Mesothelial cell of epicardium (in vitro differentiated cells): ENCODE data around the gene NECTIN2. TPM values are rescaled to one million over a fixed set of nuclear protein-coding genes. Genes with fewer than 3 reads are reported as not detected.

Experiments used
- DNase-seq, 2 experiments: peaks; one replicate each; pipeline ENCODE4 v3.0.0; 2021; ENCODE audit warnings: low spot score in 2 of 2; ENCODE audit not compliant: unreplicated experiment in 2 of 2
- H3K27ac Mint-ChIP-seq: 2 replicates; pipeline ENCODE4 v1.8.0; 2021; ENCODE audit warnings: mixed read lengths
- H3K27me3 Mint-ChIP-seq: 2 replicates; pipeline ENCODE4 v1.8.0; 2021; ENCODE audit warnings: low read depth, mixed read lengths
- H3K36me3 Mint-ChIP-seq: 2 replicates; pipeline ENCODE4 v1.8.0; 2021; ENCODE audit warnings: mixed read lengths
- H3K4me1 Mint-ChIP-seq: 2 replicates; pipeline ENCODE4 v1.8.0; 2021; ENCODE audit warnings: mixed read lengths
- H3K4me3 Mint-ChIP-seq: 2 replicates; pipeline ENCODE4 v1.8.0; 2021; ENCODE audit warnings: mild to moderate bottlenecking, moderate library complexity, mixed read lengths
- H3K9me3 Mint-ChIP-seq: 2 replicates; pipeline ENCODE4 v1.8.0; 2021; ENCODE audit warnings: mixed read lengths
- total RNA-seq: library from RNA; stranded (reverse); gene quantifications from 3 replicates; pipeline ENCODE4 v1.2.1, GENCODE V29; 2021
- TF ChIP-seq, protein P1 (sequence below): fragments of 200-600 bp; sonication (generic); IDR thresholded peaks from one replicate; pipeline ENCODE4 v1.5.0; 2021; ENCODE audit warnings: antibody characterized with exemption; ENCODE audit not compliant: unreplicated experiment

NECTIN2 gene
- 291 to 300 TPM (median 299 TPM) in 3 replicates for total RNA-seq

- no peaks in the 10 kb centered on the region for H3K9me3 Mint-ChIP-seq
- H3K27me3 Mint-ChIP-seq, result no peaks in the 10 kb centered on the region
- peak within 1 kb of the TSS; percentile 100 for H3K27ac Mint-ChIP-seq
- TF ChIP-seq, protein P1, sequence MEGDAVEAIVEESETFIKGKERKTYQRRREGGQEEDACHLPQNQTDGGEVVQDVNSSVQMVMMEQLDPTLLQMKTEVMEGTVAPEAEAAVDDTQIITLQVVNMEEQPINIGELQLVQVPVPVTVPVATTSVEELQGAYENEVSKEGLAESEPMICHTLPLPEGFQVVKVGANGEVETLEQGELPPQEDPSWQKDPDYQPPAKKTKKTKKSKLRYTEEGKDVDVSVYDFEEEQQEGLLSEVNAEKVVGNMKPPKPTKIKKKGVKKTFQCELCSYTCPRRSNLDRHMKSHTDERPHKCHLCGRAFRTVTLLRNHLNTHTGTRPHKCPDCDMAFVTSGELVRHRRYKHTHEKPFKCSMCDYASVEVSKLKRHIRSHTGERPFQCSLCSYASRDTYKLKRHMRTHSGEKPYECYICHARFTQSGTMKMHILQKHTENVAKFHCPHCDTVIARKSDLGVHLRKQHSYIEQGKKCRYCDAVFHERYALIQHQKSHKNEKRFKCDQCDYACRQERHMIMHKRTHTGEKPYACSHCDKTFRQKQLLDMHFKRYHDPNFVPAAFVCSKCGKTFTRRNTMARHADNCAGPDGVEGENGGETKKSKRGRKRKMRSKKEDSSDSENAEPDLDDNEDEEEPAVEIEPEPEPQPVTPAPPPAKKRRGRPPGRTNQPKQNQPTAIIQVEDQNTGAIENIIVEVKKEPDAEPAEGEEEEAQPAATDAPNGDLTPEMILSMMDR, result peak; percentile 40
- H3K4me1 Mint-ChIP-seq, result peaks cover 28% of the 10 kb centered on the region
- H3K4me3 Mint-ChIP-seq, result peak within 1 kb of the TSS; percentile 99
- no peaks in the 10 kb centered on the region for H3K36me3 Mint-ChIP-seq
- DNase-seq, result peak; percentile 100
These were observed at the start of gene NECTIN2 for GRCh38 chr19:44845612-44846454. TSS of gene NECTIN2 (plus strand) at chr19:44846297. CDS start at chr19:44846526, 229 bp downstream.

DNA sequence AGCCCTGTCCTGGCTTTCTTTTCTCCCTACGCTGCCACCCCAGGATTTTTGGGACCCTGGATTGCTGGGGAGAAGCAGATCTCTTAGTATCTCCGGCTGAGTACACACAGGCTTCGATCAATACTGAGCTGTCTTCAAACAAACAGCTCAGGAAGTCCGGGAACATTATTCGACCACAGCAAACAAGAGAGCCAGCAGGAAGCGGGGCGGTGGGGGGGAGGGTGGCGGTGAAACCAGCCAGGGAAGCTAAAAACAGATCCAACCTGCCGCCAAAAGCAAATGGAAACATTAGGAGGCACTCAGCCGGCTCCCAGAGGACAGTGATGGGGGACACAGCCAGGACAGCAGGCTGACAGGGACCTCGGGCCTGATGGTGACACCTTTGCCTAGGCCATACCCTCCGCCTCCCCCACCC lies 49.4 kb upstream of the NECTIN2 start:
- Mint-ChIP-seq H3K9me3 (no peaks in the 10 kb centered on the region), H3K4me1 (peaks cover 7% of the 10 kb centered on the region), H3K36me3 (peaks cover 8% of the 10 kb centered on the region), H3K27me3 (no peaks in the 10 kb centered on the region), H3K4me3 (no peak overlapping the region), H3K27ac (peak overlapping the region; percentile 93)
- no peak for DNase-seq
- TF ChIP-seq, protein P1, result no peak

DNA sequence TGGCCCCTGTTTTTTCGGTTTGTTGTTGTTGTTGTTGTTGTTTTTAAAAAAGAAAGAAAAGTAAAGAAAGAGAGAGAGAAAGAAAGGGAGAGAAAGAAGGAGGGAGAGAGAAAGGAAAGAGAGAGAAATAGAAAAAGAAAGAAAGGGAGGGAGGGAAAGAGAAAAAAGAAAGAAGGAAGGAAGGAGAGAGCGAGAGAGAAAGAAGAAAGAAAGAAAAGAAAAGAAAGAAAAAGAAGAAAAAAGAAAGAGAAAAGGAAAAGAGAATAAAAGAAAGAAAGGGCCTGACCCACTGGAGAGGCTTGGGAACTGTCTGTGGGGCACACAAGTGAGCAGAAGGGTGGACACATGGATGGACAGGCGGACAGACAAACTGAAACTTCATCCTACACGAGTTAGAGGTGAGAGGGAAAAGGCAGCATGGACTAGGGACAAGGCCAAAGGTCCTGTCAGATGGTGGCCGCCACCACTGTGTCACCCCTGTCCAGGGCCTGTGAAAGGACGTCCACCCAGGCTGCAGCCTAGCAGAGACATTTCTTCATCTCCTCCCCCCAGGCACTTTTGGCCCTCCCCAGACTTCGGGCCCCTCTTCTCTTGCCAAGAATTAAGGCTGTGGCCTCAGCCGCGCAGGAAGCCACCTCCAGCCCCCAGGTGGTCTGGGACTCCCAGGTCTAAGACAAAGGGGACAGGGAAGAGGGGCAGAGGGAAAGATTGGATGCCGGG lies 46.3 kb upstream of the NECTIN2 start:
- Mint-ChIP-seq H3K4me3 (no peak overlapping the region), H3K9me3 (no peaks in the 10 kb centered on the region), H3K27me3 (no peaks in the 10 kb centered on the region), H3K27ac (peak overlapping the region; percentile 67), H3K4me1 (peaks cover 7% of the 10 kb centered on the region), H3K36me3 (peaks cover 8% of the 10 kb centered on the region)
- TF ChIP-seq, protein P1, result no peak
- DNase-seq, result no peak

GRCh38 chr19:44800461-44800860 lies 45.6 kb upstream of the NECTIN2 start:
- no peak overlapping the region for H3K4me3 Mint-ChIP-seq
- H3K36me3 Mint-ChIP-seq, result peaks cover 8% of the 10 kb centered on the region
- peak; percentile 86 to 95 for DNase-seq
- TF ChIP-seq, protein P1, result peak; percentile 91
- H3K4me1 Mint-ChIP-seq, result peaks cover 7% of the 10 kb centered on the region
- H3K27ac Mint-ChIP-seq, result no peak overlapping the region
- no peaks in the 10 kb centered on the region for H3K9me3 Mint-ChIP-seq
- no peaks in the 10 kb centered on the region for H3K27me3 Mint-ChIP-seq

DNA sequence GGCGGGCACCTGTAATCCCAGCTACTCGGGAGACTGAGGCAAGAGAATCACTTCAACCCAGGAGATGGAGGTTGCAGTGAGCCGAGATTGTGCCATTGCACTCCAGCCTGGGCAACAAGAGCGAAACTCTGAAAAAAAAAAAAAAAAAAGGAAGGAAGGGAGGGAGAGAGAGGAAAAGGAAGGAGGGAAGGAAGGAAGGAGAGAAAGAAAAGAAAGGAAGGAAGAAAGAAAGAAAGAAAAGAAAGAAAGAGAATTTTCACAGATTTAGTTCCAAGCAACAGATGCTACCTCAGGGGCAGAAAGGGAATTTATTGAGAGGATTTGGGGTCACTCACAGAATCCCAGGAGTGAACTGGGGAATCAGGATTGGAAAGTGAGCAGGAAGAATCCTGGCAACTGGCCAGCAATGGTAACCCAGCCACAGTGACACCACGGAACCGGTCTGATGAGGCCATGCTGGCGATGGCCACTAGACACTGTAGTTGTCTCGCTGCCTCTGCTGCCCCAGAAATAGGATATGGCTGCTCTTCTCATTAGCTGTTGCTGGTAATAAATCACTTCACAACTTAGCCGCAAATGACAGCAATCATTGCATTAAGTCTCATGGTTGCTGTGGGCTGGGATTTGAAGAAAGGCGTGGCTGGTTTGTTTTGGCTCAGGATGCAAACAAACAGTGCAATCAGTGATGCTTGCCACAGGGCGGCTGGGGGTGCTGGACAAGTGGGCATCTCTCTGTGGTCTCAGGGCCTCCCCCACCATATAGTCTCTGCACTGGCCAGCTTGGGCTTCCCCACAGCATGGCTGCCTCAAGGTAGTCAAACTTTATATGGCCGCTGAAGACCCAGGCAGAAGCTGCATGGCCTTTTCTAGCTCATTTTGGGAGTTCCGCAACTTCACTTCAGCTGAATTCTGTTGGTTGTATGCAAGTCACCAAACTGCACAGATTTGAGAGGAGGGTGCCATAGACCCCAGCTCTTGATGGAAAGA lies 42.4 kb upstream of the NECTIN2 start:
- H3K9me3 Mint-ChIP-seq, result no peaks in the 10 kb centered on the region
- peaks cover 21% of the 10 kb centered on the region for H3K4me1 Mint-ChIP-seq
- TF ChIP-seq, protein P1, result no peak
- peaks cover 3% of the 10 kb centered on the region for H3K36me3 Mint-ChIP-seq
- H3K27ac Mint-ChIP-seq, result no peak overlapping the region
- no peaks in the 10 kb centered on the region for H3K27me3 Mint-ChIP-seq
- H3K4me3 Mint-ChIP-seq, result no peak overlapping the region
- DNase-seq, result no peak
